Measurements from ENCODE around the gene RBMY1A1.

DNA sequence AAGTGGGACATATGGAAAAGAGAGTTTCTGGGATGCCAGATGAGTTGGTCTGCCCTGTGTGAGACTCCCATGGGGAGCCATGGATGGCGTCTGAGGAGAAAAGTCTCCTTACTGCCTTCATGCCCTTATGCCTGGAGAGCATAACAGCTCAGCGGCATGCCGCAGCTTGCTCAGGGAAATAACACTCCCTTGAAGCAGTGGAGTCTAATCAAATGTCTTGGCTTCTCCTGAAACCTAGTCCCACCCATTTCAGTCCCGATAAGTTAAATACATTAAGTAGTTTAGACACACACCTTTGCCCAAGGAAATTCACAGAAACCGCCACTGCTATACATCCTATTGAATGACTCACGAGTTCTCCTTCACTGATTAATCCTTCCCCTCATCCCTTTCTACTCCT is 50.8 kb downstream of the RBMY1A1 start:
- TF ChIP-seq, protein P1, sequence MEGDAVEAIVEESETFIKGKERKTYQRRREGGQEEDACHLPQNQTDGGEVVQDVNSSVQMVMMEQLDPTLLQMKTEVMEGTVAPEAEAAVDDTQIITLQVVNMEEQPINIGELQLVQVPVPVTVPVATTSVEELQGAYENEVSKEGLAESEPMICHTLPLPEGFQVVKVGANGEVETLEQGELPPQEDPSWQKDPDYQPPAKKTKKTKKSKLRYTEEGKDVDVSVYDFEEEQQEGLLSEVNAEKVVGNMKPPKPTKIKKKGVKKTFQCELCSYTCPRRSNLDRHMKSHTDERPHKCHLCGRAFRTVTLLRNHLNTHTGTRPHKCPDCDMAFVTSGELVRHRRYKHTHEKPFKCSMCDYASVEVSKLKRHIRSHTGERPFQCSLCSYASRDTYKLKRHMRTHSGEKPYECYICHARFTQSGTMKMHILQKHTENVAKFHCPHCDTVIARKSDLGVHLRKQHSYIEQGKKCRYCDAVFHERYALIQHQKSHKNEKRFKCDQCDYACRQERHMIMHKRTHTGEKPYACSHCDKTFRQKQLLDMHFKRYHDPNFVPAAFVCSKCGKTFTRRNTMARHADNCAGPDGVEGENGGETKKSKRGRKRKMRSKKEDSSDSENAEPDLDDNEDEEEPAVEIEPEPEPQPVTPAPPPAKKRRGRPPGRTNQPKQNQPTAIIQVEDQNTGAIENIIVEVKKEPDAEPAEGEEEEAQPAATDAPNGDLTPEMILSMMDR (IDR thresholded peaks at IDR 0.05): no peak
- TF ChIP-seq POLR2A (IDR thresholded peaks at IDR 0.05) (no peak), EP300 (IDR thresholded peaks at IDR 0.05) (no peak)

Measured in tibial nerve (tissue), 4 donors.